Suprapubic skin (tissue), 4 donors: ENCODE results near the gene CNTN1. TPM values are rescaled to one million over a fixed set of nuclear protein-coding genes. Genes with fewer than 3 reads are reported as not detected.

ENCODE experiments used
- DNase-seq, 2 donors: peaks; one replicate each; pipeline ENCODE4 v3.0.0-alpha.2; 2019; ENCODE audit warnings: low spot score in 2 of 2
- H3K27ac ChIP-seq: fragments of 200-600 bp; sonication (generic); one replicate; pipeline ENCODE4 v1.5.1; 2019
- H3K27me3 ChIP-seq: fragments of 200-600 bp; sonication (generic); one replicate; pipeline ENCODE4 v1.5.1; 2019
- H3K36me3 ChIP-seq: fragments of 200-600 bp; sonication (generic); one replicate; pipeline ENCODE4 v1.5.1; 2019
- H3K4me1 ChIP-seq: fragments of 200-600 bp; sonication (generic); one replicate; pipeline ENCODE4 v1.5.1; 2019
- H3K4me3 ChIP-seq: fragments of 200-600 bp; sonication (generic); one replicate; pipeline ENCODE4 v1.5.1; 2019; ENCODE audit warnings: mild to moderate bottlenecking
- H3K9me3 ChIP-seq: fragments of 200-600 bp; sonication (generic); one replicate; pipeline ENCODE4 v1.5.1; 2019
- EP300 ChIP-seq: sonication (generic); formaldehyde crosslinking; IDR thresholded peaks from one replicate; pipeline ENCODE4 v1.6.1; 2017; ENCODE audit warnings: antibody characterized with exemption
- POLR2A ChIP-seq, 2 donors: fragments of 450-650 bp; IDR thresholded peaks; one replicate each; pipeline ENCODE4 v1.6.1; 2017; ENCODE audit warnings: antibody characterized with exemption in 2 of 2, mild to moderate bottlenecking in 2 of 2, moderate library complexity in 2 of 2
- POLR2AphosphoS5 ChIP-seq, 3 donors: sonication (generic); formaldehyde crosslinking; IDR thresholded peaks; one replicate each; pipeline ENCODE4 v1.6.1; 2017; ENCODE audit warnings: antibody characterized with exemption in 3 of 3
- WGBS: methylation state at CpG from one replicate; pipeline ENCODE4 v1.1.5; 2018; 5-methylcytosine and 5-hydroxymethylcytosine counted together
- total RNA-seq, 4 donors: library from RNA; depleted of rRNA; stranded (reverse); fragments of >200 nt; gene quantifications; one replicate each; pipeline ENCODE4 v1.1.0, GENCODE V29; 2016
- TF ChIP-seq, protein P1 (sequence below), 2 donors: fragments of 200-600 bp in 1 of 2; fragments of 450-650 bp in 1 of 2; sonication (generic) in 1 of 2; IDR thresholded peaks; one replicate each; pipeline ENCODE4 v1.5.1; 2016 to 2019; ENCODE audit warnings: antibody characterized with exemption in 2 of 2, mild to moderate bottlenecking in 1 of 2, moderate library complexity in 1 of 2

Gene CNTN1
- total RNA-seq, 4 donors from 2014 or later: 5.9 to 29.7 (median 14.4) TPM

GRCh38 chr12:40833818-40834217 is 141.6 kb downstream of the CNTN1 start:
- Histone ChIP-seq H3K4me3 (no peak overlapping the region), H3K36me3 (no peaks in the 10 kb centered on the region), H3K27me3 (no peaks in the 10 kb centered on the region), H3K9me3 (no peaks in the 10 kb centered on the region), H3K27ac (no peak overlapping the region), H3K4me1 (no peaks in the 10 kb centered on the region)
- 94% methylated on average over 2 of the region's 2 CpGs for WGBS
- TF ChIP-seq, protein P1, sequence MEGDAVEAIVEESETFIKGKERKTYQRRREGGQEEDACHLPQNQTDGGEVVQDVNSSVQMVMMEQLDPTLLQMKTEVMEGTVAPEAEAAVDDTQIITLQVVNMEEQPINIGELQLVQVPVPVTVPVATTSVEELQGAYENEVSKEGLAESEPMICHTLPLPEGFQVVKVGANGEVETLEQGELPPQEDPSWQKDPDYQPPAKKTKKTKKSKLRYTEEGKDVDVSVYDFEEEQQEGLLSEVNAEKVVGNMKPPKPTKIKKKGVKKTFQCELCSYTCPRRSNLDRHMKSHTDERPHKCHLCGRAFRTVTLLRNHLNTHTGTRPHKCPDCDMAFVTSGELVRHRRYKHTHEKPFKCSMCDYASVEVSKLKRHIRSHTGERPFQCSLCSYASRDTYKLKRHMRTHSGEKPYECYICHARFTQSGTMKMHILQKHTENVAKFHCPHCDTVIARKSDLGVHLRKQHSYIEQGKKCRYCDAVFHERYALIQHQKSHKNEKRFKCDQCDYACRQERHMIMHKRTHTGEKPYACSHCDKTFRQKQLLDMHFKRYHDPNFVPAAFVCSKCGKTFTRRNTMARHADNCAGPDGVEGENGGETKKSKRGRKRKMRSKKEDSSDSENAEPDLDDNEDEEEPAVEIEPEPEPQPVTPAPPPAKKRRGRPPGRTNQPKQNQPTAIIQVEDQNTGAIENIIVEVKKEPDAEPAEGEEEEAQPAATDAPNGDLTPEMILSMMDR (IDR thresholded peaks at IDR 0.05): no peak
- TF ChIP-seq EP300: no peak
- no peak for DNase-seq

DNA sequence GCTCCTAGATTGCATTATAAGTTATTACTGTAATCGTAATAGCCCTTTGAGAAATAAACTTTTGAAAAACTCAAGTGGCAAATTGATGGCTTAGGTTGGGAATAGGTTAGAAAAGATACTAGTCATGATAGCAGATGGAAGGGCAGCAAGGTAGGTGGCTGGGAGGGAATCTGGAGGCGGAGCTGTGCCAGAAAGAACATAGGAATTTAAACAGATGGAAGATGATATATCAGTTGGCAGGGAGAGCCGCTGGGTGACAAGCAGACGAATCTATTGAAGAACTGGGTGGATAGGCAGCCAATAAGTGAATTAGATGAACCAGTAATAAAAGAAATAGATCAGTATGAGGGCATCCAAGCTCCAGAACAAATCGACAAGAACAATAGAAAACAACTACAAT is 142.1 kb downstream of the CNTN1 start:
- Histone ChIP-seq H3K4me3 (no peak overlapping the region), H3K36me3 (no peaks in the 10 kb centered on the region), H3K4me1 (no peaks in the 10 kb centered on the region), H3K9me3 (peaks cover under 1% of the 10 kb centered on the region), H3K27ac (no peak overlapping the region), H3K27me3 (no peaks in the 10 kb centered on the region)
- TF ChIP-seq, protein P1 (IDR thresholded peaks at IDR 0.05): no peak
- TF ChIP-seq EP300 (no peak), POLR2A (IDR thresholded peaks at IDR 0.05) (no peak), POLR2AphosphoS5 (IDR thresholded peaks at IDR 0.05) (no peak)
- DNase-seq: no peak
- 71% methylated on average over 5 of the region's 5 CpGs for WGBS

- 100% methylated on average over 2 of the region's 6 CpGs for WGBS
- no peak overlapping the region for H3K4me3 ChIP-seq
- H3K36me3 ChIP-seq: no peaks in the 10 kb centered on the region
- H3K27ac ChIP-seq: no peak overlapping the region
- no peaks in the 10 kb centered on the region for H3K4me1 ChIP-seq
- TF ChIP-seq POLR2A (IDR thresholded peaks at IDR 0.05) (no peak), EP300 (no peak), POLR2AphosphoS5 (IDR thresholded peaks at IDR 0.05) (no peak)
- TF ChIP-seq, protein P1 (IDR thresholded peaks at IDR 0.05): no peak
- DNase-seq: no peak
- H3K27me3 ChIP-seq: no peaks in the 10 kb centered on the region
- peaks cover 5% of the 10 kb centered on the region for H3K9me3 ChIP-seq
Observed at GRCh38 chr12:40837891-40838429, 145.7 kb downstream of the CNTN1 start.

DNA sequence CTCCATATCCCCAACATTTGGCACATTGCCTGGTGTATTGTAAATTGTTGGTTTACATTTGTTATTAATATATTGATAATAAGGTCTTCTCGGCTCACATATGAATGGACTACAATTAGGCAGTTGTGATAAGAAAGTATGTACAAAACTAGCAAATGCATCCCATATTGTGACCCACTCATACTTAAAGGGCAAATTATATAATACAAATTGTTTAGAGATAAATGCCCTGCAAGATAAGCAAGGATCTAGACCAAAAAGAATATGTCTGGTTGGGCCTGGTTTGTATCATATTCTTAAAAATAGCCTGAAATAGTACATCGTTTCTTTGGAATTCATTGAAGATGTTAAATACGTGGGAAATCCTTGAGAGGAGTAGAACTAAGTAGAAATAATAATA is 151.3 kb downstream of the CNTN1 start:
- H3K4me3 ChIP-seq: no peak overlapping the region
- no peaks in the 10 kb centered on the region for H3K36me3 ChIP-seq
- TF ChIP-seq POLR2AphosphoS5 (IDR thresholded peaks at IDR 0.05) (no peak), POLR2A (IDR thresholded peaks at IDR 0.05) (no peak), EP300 (no peak)
- TF ChIP-seq, protein P1 (IDR thresholded peaks at IDR 0.05): no peak
- no peak overlapping the region for H3K27ac ChIP-seq
- 72% methylated on average over 3 of the region's 3 CpGs for WGBS
- H3K4me1 ChIP-seq: no peaks in the 10 kb centered on the region
- DNase-seq: no peak
- H3K27me3 ChIP-seq: no peaks in the 10 kb centered on the region
- H3K9me3 ChIP-seq: peaks cover 5% of the 10 kb centered on the region

- WGBS: 97% methylated on average over 1 of the region's 1 CpG
Observed at GRCh38 chr12:40853221-40853620, 161.0 kb downstream of the CNTN1 start.

More at GRCh38 chr12:40853221-40853620, 161.0 kb downstream of the CNTN1 start:
- no peak for TF ChIP-seq POLR2A (IDR thresholded peaks at IDR 0.05)
- TF ChIP-seq EP300: no peak
- TF ChIP-seq POLR2AphosphoS5 (IDR thresholded peaks at IDR 0.05): no peak
- TF ChIP-seq, protein P1 (IDR thresholded peaks at IDR 0.05): no peak
- H3K9me3 ChIP-seq: no peaks in the 10 kb centered on the region
- H3K27ac ChIP-seq: no peak overlapping the region
- no peak for DNase-seq
- no peaks in the 10 kb centered on the region for H3K36me3 ChIP-seq
- H3K4me1 ChIP-seq: no peaks in the 10 kb centered on the region
- H3K27me3 ChIP-seq: no peaks in the 10 kb centered on the region
- H3K4me3 ChIP-seq: no peak overlapping the region
